Calu3 (cell line): ENCODE results near the gene POPDC2. TPM values are rescaled to one million over a fixed set of nuclear protein-coding genes. Genes with fewer than 3 reads are reported as not detected.

Experiments used
- BruUV-seq: library from RNA; stranded (reverse); fragments of 400-500 nt; replicated peaks from 2 replicates; lab custom pipeline; 2021; lab: Mats Ljungman, UMichigan
- CTCF ChIA-PET: fragments of 300-600 bp; sonication (Branson Sonifier 250); formaldehyde crosslinking; loops from one replicate; lab custom pipeline; 2022; ENCODE audit warnings: antibody characterized with exemption; lab: Charles Lee
- DNase-seq: peaks from one replicate; pipeline ENCODE4 v3.0.0; 2022
- H3K27ac Mint-ChIP-seq: one replicate; pipeline ENCODE4 v1.8.0; 2022; ENCODE audit warnings: mixed read lengths; ENCODE audit not compliant: unreplicated experiment
- H3K27me3 Mint-ChIP-seq: one replicate; pipeline ENCODE4 v1.8.0; 2022; ENCODE audit warnings: mixed read lengths; ENCODE audit not compliant: unreplicated experiment
- H3K36me3 Mint-ChIP-seq: one replicate; pipeline ENCODE4 v1.8.0; 2022; ENCODE audit warnings: mild to moderate bottlenecking, moderate library complexity, mixed read lengths; ENCODE audit not compliant: insufficient read depth, unreplicated experiment
- H3K4me1 Mint-ChIP-seq: one replicate; pipeline ENCODE4 v1.8.0; 2022; ENCODE audit warnings: mild to moderate bottlenecking, low read depth, mixed read lengths; ENCODE audit not compliant: unreplicated experiment
- H3K4me3 Mint-ChIP-seq: one replicate; pipeline ENCODE4 v1.8.0; 2022; ENCODE audit warnings: mild to moderate bottlenecking, low read depth, moderate library complexity, mixed read lengths; ENCODE audit not compliant: unreplicated experiment
- H3K9me3 Mint-ChIP-seq: one replicate; pipeline ENCODE4 v1.8.0; 2022; ENCODE audit warnings: low read depth, mixed read lengths; ENCODE audit not compliant: unreplicated experiment
- intact Hi-C: fragments of 100-400 bp; cut with micrococcal nuclease; formaldehyde crosslinking; loops from one replicate; pipeline ENCODE4 v1.10.0; 2022; ENCODE audit not compliant: unreplicated experiment
- total RNA-seq: library from RNA; stranded (reverse); gene quantifications from 2 replicates; pipeline ENCODE4 v1.2.3, GENCODE V29; 2022
- TF ChIP-seq, protein P1 (sequence below): fragments of 200-600 bp; IDR thresholded peaks from one replicate; pipeline ENCODE4 v1.8.0; 2022; ENCODE audit warnings: antibody characterized with exemption; ENCODE audit not compliant: unreplicated experiment

The POPDC2 gene
- total RNA-seq, 1 experiment from 2014 or later, result 0.80 TPM

DNA sequence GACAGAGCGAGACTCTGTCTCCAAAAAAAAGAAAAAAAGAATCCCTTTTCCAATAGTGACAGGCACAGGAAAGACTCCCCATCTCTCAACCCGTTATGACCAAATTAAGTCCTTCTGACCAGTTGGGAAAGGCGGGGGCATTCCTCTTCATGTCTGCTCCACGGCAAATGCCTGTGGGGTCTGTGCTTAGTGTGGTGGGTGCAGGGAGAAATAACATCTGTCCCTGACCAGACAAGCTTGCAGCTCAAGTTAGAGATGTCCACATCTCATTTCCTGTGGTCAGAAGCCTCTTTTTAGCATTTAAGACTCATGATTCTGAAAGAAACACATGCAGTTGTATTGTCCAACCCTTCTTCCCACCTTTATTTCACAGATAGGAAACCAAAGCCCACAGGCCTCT, 46.5 kb downstream of the POPDC2 start:
- Mint-ChIP-seq H3K9me3 (no peaks in the 10 kb centered on the region), H3K4me3 (no peak overlapping the region), H3K27ac (no peak overlapping the region), H3K27me3 (peaks cover 22% of the 10 kb centered on the region), H3K36me3 (no peaks in the 10 kb centered on the region), H3K4me1 (peaks cover 2% of the 10 kb centered on the region)
- CTCF ChIA-PET, result no interaction called here
- no peak for DNase-seq
- BruUV-seq, result no TSS peak
- intact Hi-C loops, result no loop called here
- TF ChIP-seq, protein P1, sequence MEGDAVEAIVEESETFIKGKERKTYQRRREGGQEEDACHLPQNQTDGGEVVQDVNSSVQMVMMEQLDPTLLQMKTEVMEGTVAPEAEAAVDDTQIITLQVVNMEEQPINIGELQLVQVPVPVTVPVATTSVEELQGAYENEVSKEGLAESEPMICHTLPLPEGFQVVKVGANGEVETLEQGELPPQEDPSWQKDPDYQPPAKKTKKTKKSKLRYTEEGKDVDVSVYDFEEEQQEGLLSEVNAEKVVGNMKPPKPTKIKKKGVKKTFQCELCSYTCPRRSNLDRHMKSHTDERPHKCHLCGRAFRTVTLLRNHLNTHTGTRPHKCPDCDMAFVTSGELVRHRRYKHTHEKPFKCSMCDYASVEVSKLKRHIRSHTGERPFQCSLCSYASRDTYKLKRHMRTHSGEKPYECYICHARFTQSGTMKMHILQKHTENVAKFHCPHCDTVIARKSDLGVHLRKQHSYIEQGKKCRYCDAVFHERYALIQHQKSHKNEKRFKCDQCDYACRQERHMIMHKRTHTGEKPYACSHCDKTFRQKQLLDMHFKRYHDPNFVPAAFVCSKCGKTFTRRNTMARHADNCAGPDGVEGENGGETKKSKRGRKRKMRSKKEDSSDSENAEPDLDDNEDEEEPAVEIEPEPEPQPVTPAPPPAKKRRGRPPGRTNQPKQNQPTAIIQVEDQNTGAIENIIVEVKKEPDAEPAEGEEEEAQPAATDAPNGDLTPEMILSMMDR, result no peak

DNA sequence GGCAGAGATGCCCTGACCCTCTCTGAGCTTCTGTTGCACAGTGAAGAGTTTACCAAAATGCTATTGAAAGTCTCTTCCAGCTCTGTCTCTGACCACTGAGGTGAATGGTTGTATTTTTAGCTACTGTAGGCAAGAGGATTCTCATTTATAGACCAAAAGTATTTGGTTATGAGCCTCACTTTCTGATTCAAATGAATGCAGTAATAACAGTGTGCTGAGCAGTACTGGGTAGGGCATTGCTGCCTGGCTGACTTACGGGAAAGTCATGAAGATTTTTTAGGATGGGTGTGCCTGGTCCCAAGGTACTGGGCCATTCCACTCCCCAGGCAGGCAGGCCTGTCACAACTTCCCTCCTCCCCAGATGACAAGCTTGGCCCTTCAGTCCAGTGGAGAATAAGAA, 47.2 kb downstream of the POPDC2 start:
- CTCF ChIA-PET, result no interaction called here
- H3K27ac Mint-ChIP-seq, result no peak overlapping the region
- TF ChIP-seq, protein P1, result no peak
- no peaks in the 10 kb centered on the region for H3K9me3 Mint-ChIP-seq
- DNase-seq, result no peak
- no peaks in the 10 kb centered on the region for H3K36me3 Mint-ChIP-seq
- peaks cover 24% of the 10 kb centered on the region for H3K27me3 Mint-ChIP-seq
- no peak overlapping the region for H3K4me3 Mint-ChIP-seq
- intact Hi-C loops, result no loop called here
- no TSS peak for BruUV-seq
- H3K4me1 Mint-ChIP-seq, result no peaks in the 10 kb centered on the region

DNA sequence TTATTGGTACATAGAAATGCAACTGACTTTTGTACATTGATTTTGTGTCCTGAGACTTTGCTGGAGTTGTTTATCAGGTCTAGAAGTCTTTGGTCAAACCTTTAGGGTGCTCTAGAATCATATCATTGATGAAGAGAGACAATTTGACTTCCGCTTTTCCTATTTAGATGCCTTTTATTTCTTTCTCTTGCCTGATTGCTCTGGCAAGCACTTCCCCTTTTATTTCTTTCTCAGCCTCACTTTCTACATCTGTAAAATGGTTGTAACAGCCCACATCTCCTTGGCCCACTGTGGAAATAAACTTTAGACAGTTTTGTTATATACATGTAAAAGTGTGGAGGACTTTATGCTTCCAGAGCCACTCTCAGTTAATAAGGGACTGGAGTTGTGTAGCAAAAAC, 48.7 kb downstream of the POPDC2 start:
- Mint-ChIP-seq H3K9me3 (no peaks in the 10 kb centered on the region), H3K36me3 (no peaks in the 10 kb centered on the region), H3K4me1 (no peaks in the 10 kb centered on the region), H3K27me3 (peaks cover 39% of the 10 kb centered on the region), H3K4me3 (no peak overlapping the region), H3K27ac (no peak overlapping the region)
- DNase-seq, result no peak
- TF ChIP-seq, protein P1, result no peak
- no TSS peak for BruUV-seq
- CTCF ChIA-PET, result no interaction called here
- intact Hi-C loops, result no loop called here

DNA sequence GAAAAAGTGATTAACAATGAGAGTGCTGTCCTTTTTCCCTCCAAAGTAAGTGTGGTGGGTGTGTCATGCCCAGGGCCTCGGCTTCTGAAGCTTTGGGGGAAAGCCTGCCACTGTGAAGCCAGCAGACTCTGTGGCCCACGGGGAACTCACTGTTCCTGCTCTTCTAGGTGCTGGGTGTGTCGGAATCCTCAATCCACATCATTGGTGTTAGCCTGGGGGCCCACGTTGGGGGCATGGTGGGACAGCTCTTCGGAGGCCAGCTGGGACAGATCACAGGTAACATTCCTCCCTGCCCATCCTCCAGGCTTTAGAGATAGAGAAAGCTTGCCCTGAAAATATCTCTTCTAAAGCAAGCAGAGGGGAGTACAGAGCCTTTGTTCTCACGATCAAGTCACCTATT, 51.1 kb downstream of the POPDC2 start:
- Mint-ChIP-seq H3K36me3 (no peaks in the 10 kb centered on the region), H3K4me3 (no peak overlapping the region), H3K9me3 (no peaks in the 10 kb centered on the region), H3K27me3 (peaks cover 53% of the 10 kb centered on the region), H3K4me1 (no peaks in the 10 kb centered on the region), H3K27ac (no peak overlapping the region)
- intact Hi-C loops, result no loop called here
- BruUV-seq, result no TSS peak
- CTCF ChIA-PET, result interaction anchor here (1.5 kb wide), 1 partner anchor 16 kb away, joined by 3 read pairs; no protein-coding TSS in a partner anchor
- DNase-seq, result no peak
- TF ChIP-seq, protein P1, result no peak
